Measurements from ENCODE around the gene GPRIN1.

GPRIN1 gene

GRCh38 chr5:176638437-176638836, 28.5 kb upstream of the GPRIN1 start:
- Histone ChIP-seq H3K79me2 (ENCODE audit: control insufficient read depth, low read length) (no peaks in the 10 kb centered on the region), H3K9me2 (replicated peaks; ENCODE audit: control insufficient read depth, low read length) (no peaks in the 10 kb centered on the region), H3K27ac (ENCODE audit: low read depth, low read length) (no peak overlapping the region), H3K36me3 (ENCODE audit: control insufficient read depth, low read length) (no peaks in the 10 kb centered on the region), H3F3A (ENCODE audit: control insufficient read depth, insufficient read depth) (no peaks in the 10 kb centered on the region), H3K9me3 (ENCODE audit: control insufficient read depth, insufficient read depth, low read length) (no peaks in the 10 kb centered on the region), H3K4me3 (ENCODE audit: low read length) (no peak overlapping the region), H3K27me3 (ENCODE audit: control insufficient read depth, low read length) (no peaks in the 10 kb centered on the region), H4K20me1 (ENCODE audit: control insufficient read depth, insufficient read depth, low read depth, low read length) (no peaks in the 10 kb centered on the region), H3K4me2 (ENCODE audit: low read length) (no peak overlapping the region), H3K4me1 (ENCODE audit: control insufficient read depth, low read length) (peaks cover 22% of the 10 kb centered on the region)
- TF ChIP-seq EZH2phosphoT487 (IDR thresholded peaks at IDR 0.05; ENCODE audit: borderline replicate concordance, low read length): no peak
- TF ChIP-seq, protein P1, sequence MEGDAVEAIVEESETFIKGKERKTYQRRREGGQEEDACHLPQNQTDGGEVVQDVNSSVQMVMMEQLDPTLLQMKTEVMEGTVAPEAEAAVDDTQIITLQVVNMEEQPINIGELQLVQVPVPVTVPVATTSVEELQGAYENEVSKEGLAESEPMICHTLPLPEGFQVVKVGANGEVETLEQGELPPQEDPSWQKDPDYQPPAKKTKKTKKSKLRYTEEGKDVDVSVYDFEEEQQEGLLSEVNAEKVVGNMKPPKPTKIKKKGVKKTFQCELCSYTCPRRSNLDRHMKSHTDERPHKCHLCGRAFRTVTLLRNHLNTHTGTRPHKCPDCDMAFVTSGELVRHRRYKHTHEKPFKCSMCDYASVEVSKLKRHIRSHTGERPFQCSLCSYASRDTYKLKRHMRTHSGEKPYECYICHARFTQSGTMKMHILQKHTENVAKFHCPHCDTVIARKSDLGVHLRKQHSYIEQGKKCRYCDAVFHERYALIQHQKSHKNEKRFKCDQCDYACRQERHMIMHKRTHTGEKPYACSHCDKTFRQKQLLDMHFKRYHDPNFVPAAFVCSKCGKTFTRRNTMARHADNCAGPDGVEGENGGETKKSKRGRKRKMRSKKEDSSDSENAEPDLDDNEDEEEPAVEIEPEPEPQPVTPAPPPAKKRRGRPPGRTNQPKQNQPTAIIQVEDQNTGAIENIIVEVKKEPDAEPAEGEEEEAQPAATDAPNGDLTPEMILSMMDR (IDR thresholded peaks at IDR 0.05; ENCODE audit: low read depth, low read length, poor library complexity, severe bottlenecking): no peak

GRCh38 chr5:176637556-176637955, 27.6 kb upstream of the GPRIN1 start:
- TF ChIP-seq, protein P1 (IDR thresholded peaks at IDR 0.05; ENCODE audit: low read depth, low read length, poor library complexity, severe bottlenecking): no peak
- no peak for TF ChIP-seq EZH2phosphoT487 (IDR thresholded peaks at IDR 0.05; ENCODE audit: borderline replicate concordance, low read length)
- Histone ChIP-seq H3K9me2 (replicated peaks; ENCODE audit: control insufficient read depth, low read length) (no peaks in the 10 kb centered on the region), H4K20me1 (ENCODE audit: control insufficient read depth, insufficient read depth, low read depth, low read length) (no peaks in the 10 kb centered on the region), H3F3A (ENCODE audit: control insufficient read depth, insufficient read depth) (no peaks in the 10 kb centered on the region), H3K27me3 (ENCODE audit: control insufficient read depth, low read length) (no peaks in the 10 kb centered on the region), H3K27ac (ENCODE audit: low read depth, low read length) (no peak overlapping the region), H3K4me2 (ENCODE audit: low read length) (no peak overlapping the region), H3K4me1 (ENCODE audit: control insufficient read depth, low read length) (peaks cover 31% of the 10 kb centered on the region), H3K36me3 (ENCODE audit: control insufficient read depth, low read length) (no peaks in the 10 kb centered on the region), H3K4me3 (ENCODE audit: low read length) (no peak overlapping the region), H3K9me3 (ENCODE audit: control insufficient read depth, insufficient read depth, low read length) (no peaks in the 10 kb centered on the region), H3K79me2 (ENCODE audit: control insufficient read depth, low read length) (no peaks in the 10 kb centered on the region)

DNA sequence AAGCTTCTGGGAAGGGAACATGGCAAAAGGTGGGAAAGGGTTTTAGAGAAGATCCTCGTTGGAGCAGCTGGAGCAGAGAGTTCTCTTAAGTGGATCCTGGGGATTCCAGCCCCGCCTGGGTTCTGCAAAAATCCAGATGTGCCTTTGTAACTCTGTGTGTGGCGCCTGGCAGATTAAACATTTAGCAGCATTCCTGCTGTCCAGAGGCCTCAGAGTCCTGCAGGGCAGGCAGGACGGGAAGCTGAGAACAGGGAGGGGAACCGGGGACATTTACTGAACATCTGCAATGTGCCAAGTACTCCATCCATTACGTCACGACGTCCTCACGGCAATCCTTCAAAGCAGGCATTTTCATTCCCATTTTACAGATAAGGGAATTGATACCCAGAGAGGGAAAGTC, 26.5 kb upstream of the GPRIN1 start:
- H3K36me3 ChIP-seq (ENCODE audit: control insufficient read depth, low read length): no peaks in the 10 kb centered on the region
- no peaks in the 10 kb centered on the region for H3K9me3 ChIP-seq (ENCODE audit: control insufficient read depth, insufficient read depth, low read length)
- no peak overlapping the region for H3K27ac ChIP-seq (ENCODE audit: low read depth, low read length)
- no peaks in the 10 kb centered on the region for H3K79me2 ChIP-seq (ENCODE audit: control insufficient read depth, low read length)
- TF ChIP-seq, protein P1 (IDR thresholded peaks at IDR 0.05; ENCODE audit: low read depth, low read length, poor library complexity, severe bottlenecking): no peak
- TF ChIP-seq EZH2phosphoT487 (IDR thresholded peaks at IDR 0.05; ENCODE audit: borderline replicate concordance, low read length): no peak
- no peaks in the 10 kb centered on the region for H3K27me3 ChIP-seq (ENCODE audit: control insufficient read depth, low read length)
- H3K9me2 ChIP-seq (replicated peaks; ENCODE audit: control insufficient read depth, low read length): no peaks in the 10 kb centered on the region
- H3K4me3 ChIP-seq (ENCODE audit: low read length): no peak overlapping the region
- 0 out of 2 replicates have a peak, but pooled peaks cover 5% of the 10 kb centered on the region for H3F3A ChIP-seq (ENCODE audit: control insufficient read depth, insufficient read depth)
- H3K4me1 ChIP-seq (ENCODE audit: control insufficient read depth, low read length): peaks cover 41% of the 10 kb centered on the region
- H3K4me2 ChIP-seq (ENCODE audit: low read length): no peak overlapping the region
- H4K20me1 ChIP-seq (ENCODE audit: control insufficient read depth, insufficient read depth, low read depth, low read length): no peaks in the 10 kb centered on the region

Measured in DOHH2 (cell line).